AG10803 (cell line): ENCODE data around the gene GREM2.
A peak's percentile ranks its signal among the peaks of the same experiment; 100 is the strongest.

Source experiments
- DNase-seq: peaks from one replicate; pipeline ENCODE4 v3.0.0; 2010; ENCODE audit warnings: low read depth
- H3K4me3 ChIP-seq: 2 replicates; pipeline ENCODE4 v1.5.1; 2011; ENCODE audit warnings: mild to moderate bottlenecking, low read length, control low read depth
- TF ChIP-seq, protein P1 (sequence below): conservative IDR thresholded peaks from 2 replicates; pipeline ENCODE4 v1.5.1; 2011; ENCODE audit warnings: mild to moderate bottlenecking, low read length, control low read depth, inconsistent platforms

Gene GREM2

DNA sequence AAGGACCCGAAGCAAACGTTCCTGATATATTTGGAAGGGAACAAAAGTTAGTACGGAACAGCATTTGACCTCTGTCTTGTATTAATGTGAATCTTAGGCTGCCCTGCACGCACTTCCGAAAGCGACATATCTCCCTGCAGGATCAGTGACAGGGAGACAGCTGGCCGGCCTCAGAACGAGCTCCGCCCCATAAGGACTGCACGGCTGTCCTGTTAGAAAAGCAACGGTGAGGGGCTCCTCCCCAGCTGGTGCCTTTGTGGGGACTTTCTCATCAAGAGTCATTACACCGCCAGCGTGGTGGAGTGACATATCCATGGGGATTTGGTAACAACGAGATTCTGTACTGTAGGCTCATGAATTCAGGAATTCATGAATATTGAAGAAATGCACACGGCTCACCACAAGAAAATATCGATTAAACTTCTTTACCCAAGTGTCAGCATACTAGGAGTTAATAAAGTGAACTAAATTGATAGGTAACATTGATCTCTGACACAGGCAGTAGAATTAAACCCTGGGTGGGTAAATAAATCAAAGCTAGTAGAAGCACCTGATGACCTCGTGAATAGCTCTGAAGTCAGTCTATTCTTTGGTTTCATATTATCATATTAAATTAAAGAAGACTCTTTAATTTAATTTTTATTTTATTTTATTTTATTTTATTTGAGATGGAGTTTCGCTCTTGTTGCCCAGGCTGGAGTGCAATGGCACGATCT lies 8.1 kb upstream of the GREM2 start:
- H3K4me3 ChIP-seq = no peak overlapping the region
- TF ChIP-seq, protein P1, sequence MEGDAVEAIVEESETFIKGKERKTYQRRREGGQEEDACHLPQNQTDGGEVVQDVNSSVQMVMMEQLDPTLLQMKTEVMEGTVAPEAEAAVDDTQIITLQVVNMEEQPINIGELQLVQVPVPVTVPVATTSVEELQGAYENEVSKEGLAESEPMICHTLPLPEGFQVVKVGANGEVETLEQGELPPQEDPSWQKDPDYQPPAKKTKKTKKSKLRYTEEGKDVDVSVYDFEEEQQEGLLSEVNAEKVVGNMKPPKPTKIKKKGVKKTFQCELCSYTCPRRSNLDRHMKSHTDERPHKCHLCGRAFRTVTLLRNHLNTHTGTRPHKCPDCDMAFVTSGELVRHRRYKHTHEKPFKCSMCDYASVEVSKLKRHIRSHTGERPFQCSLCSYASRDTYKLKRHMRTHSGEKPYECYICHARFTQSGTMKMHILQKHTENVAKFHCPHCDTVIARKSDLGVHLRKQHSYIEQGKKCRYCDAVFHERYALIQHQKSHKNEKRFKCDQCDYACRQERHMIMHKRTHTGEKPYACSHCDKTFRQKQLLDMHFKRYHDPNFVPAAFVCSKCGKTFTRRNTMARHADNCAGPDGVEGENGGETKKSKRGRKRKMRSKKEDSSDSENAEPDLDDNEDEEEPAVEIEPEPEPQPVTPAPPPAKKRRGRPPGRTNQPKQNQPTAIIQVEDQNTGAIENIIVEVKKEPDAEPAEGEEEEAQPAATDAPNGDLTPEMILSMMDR = no peak
- no peak for DNase-seq

DNA sequence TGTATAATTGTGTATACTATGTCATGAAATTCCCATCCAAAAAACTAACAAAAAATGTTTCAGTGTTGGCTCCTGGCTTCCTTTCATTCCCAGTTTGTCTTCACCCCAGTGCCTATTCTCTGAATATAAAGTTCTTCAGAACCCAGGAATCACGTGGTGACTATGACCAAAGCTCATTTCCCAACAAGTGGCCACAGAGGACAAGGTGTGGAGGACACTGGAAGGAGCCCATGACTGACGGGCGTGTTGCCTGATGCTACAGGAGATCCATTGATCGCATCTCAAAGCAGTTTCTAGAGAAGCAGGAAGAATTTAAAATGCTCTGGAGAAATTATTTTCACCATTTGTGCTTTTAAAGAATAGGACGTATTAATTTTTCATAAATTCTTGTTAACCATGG lies 7.4 kb upstream of the GREM2 start:
- no peak for DNase-seq
- TF ChIP-seq, protein P1 = no peak
- H3K4me3 ChIP-seq = no peak overlapping the region

DNA sequence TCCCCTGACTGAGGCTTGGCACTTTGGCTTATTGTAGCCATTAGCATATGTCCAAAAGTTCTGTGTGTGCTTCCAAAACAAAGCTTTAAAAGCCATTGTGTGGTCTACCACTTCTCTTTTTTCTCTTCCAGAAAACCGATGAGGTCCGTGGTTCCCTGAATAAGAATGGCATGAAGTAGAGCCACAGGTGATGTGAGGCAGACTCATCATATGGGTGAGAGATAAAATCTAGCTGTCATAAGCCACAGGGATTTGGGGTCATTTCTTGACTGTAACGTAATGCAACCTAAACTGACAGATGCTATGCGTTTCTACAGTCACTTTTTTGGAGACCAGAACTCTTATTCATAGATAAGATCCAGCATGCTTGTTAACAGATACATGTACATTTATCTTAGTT lies 7.0 kb upstream of the GREM2 start:
- TF ChIP-seq, protein P1 = no peak
- H3K4me3 ChIP-seq = no peak overlapping the region
- DNase-seq = no peak

DNA sequence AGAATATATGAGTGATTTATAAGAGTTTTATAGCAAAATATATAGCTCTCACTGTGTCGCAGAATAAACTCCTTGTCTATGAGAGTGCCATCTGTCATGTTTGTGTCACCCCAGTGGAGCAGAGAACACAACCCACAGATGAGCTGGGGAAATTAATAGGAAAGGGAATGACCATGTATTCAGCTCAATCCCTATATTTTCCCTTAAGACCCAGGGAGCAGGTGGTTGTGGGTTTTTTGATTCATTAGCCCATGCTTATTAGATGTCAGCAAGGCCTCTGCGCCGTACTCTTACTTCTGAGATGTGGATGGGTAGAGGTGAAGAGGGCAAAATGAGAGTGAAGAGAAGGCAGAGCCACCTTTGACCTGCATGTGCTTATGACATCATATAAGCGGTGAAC lies 4.1 kb upstream of the GREM2 start:
- no peak for DNase-seq
- TF ChIP-seq, protein P1 = no peak
- H3K4me3 ChIP-seq = no peak overlapping the region

DNA sequence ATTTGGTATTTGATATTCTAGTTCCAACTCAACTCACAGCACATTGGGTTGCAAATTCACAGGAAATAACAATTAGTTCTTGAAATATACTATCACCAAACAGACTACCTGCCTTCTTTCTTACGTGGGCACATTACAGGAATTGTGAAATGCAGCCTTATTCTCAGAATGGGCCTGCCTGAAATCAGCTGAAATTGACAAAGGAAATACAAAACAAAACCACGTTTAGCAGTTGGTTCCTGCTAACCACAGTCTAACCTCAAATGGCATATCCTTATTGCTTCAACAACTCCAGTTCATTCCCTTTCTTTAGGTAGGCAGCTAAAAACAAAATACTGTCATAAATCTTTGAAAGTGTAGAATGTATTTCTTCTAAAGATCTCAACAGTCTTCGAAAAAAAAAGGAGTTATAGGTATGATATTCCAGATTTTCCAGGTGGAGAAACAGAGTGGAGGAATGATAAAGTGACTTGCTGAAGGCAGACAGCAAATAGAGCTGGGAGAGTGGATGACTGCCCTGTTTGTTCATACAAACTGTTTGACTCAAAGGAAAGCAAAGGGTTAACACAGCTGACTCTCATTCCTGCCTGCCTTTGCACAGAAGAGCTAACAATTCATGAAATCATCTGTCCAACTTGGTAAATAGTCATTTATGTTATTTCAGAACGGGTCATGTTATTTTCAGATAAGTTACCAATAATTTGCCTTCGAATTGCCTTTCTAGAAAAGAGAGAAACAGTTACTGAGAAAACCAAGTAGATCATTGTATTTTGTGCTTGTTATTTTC lies 1.6 kb upstream of the GREM2 start:
- TF ChIP-seq, protein P1 = no peak
- H3K4me3 ChIP-seq = no peak overlapping the region

DNA sequence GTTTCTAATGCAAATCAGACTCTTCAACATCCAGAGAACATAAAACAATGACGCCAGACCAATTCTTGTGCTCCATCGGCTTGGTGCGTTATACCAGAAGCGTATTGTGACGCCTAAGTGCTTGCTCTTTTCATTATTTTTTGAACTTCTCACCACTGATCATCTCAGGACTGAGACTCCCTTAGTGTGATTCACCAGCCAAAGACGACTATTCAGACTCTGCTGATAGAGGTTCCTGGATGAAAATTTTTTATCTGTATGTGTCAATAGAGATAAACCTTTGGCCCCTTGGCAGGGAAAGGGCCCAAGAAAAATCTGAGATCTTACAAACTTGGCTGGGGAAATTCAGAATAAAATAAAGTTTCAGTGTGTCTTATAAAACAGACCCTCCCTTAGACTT lies 856 bp upstream of the GREM2 start:
- H3K4me3 ChIP-seq = peak overlapping the region; percentile 86
- DNase-seq = no peak
- TF ChIP-seq, protein P1 = no peak

More for the DNA sequence above, 1.6 kb upstream of the GREM2 start:
- peak; percentile 43 for DNase-seq

DNA sequence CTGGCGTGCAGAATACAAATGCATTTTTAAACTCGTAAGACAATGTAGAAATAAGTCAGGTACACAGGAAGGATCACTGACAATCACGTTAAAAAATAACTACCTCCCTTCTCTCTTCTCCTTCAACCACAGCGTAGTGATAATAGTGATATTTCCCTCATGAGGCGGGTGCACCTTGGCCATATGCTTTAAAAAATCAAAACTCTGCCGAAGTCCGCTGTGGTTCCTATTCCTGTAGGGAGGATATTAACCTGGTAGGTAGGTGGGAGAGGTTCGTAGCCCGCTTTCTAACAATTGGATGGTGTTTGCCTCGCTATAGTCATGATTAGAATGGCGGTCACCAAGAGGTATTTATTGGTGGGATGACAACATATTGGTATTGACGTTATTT lies 732 bp downstream of the GREM2 start:
- DNase-seq = no peak
- TF ChIP-seq, protein P1 = no peak
- peak overlapping the region; percentile 86 for H3K4me3 ChIP-seq
